Measurements from ENCODE around the gene HLA-DMB. TPM values are rescaled to one million over a fixed set of nuclear protein-coding genes. Genes with fewer than 3 reads are reported as not detected.
A peak's percentile ranks its signal among the peaks of the same experiment; 100 is the strongest.

HLA-DMB gene
- total RNA-seq, 1 experiment from 2014 or later, result 1.7 TPM

- no peaks in the 10 kb centered on the region; a peak in 2 of 5 replicates for H3K9me3 Mint-ChIP-seq
- Histone ChIP-seq H4K8ac (replicated peaks; ENCODE audit: insufficient read length, low read depth, low read length) (no peak overlapping the region), H3K56ac (ENCODE audit: insufficient read length, low read depth, low read length) (no peak overlapping the region), H3K9me3 (ENCODE audit: control insufficient read depth, low read depth, low read length) (no peaks in the 10 kb centered on the region), H2BK120ac (ENCODE audit: low read depth, low read length, poor library complexity, severe bottlenecking) (no peak overlapping the region), H4K20me1 (ENCODE audit: control insufficient read depth, insufficient read depth, insufficient read length) (no peaks in the 10 kb centered on the region), H3K18ac (ENCODE audit: insufficient read length, low read depth, low read length) (peak overlapping the region; percentile 32), H3K23ac (ENCODE audit: insufficient read length, low read depth, low read length) (no peak overlapping the region), H3K14ac (ENCODE audit: insufficient read depth, low read length) (peak overlapping the region; percentile 36; the same call in 1 of the 2 replicates), H2AK5ac (ENCODE audit: insufficient read length, low read length) (no peak overlapping the region), H2AFZ (ENCODE audit: low read length) (no peak overlapping the region), H2BK5ac (ENCODE audit: insufficient read length, low read length) (no peak overlapping the region), H2BK15ac (ENCODE audit: low read depth, low read length) (no peak overlapping the region), H4K5ac (ENCODE audit: insufficient read length, low read depth, low read length) (no peak overlapping the region), H3K79me2 (ENCODE audit: insufficient read depth, low read length) (peaks cover 2% of the 10 kb centered on the region; the same call in 1 of the 2 replicates), H3T11ph (ENCODE audit: low read length) (no peak overlapping the region), H3K4ac (ENCODE audit: low read depth, low read length) (no peak overlapping the region), H3K4me1 (ENCODE audit: insufficient read depth, low read length) (peaks cover 3% of the 10 kb centered on the region; the same call in 1 of the 2 replicates), H3K9ac (ENCODE audit: extremely low read depth, insufficient read length, low read length) (peak overlapping the region; percentile 64), H3K27ac (ENCODE audit: insufficient read length, low read depth, low read length) (peak overlapping the region; percentile 42), H4K91ac (ENCODE audit: insufficient read length, low read depth, low read length) (no peak overlapping the region), H3K4me2 (ENCODE audit: insufficient read depth, insufficient read length, low read length) (peak overlapping the region; percentile 72), H2BK20ac (ENCODE audit: low read depth, low read length, poor library complexity, severe bottlenecking) (no peak overlapping the region), H3K27me3 (ENCODE audit: insufficient read depth, low read length) (no peaks in the 10 kb centered on the region), H3K79me1 (ENCODE audit: insufficient read depth, low read depth, low read length, poor library complexity, severe bottlenecking) (no peaks in the 10 kb centered on the region), H2BK12ac (ENCODE audit: insufficient read length, low read depth, low read length) (no peak overlapping the region), H3K23me2 (ENCODE audit: insufficient read length, low read depth, low read length, poor library complexity, severe bottlenecking) (peaks cover 13% of the 10 kb centered on the region)
- peak overlapping the region; percentile 98 to 99 (median 98) for H3K27ac Mint-ChIP-seq
- H3K4me3 Mint-ChIP-seq, result peak overlapping the region; percentile 96 to 98
- H3K4me1 Mint-ChIP-seq, result peaks cover 10 to 19% of the 10 kb centered on the region in 2 experiments
- no CpG with 5 or more reads among the region's 61 CpGs for WGBS (ENCODE audit: extremely low coverage, insufficient read length, low lambda C conversion rate)
- H3K27me3 Mint-ChIP-seq (ENCODE audit: low read depth), result no peaks in the 10 kb centered on the region
- TF ChIP-seq CTCF (conservative IDR thresholded peaks at IDR 0.05), result no peak
- peaks cover 0 to 2% (median 0%) of the 10 kb centered on the region in 3 experiments; a peak in 2 of 7 replicates for H3K36me3 Mint-ChIP-seq (ENCODE audit: insufficient read depth in 1 of 3, low read depth in 3 of 3)
- peak; percentile 96 for DNase-seq
Measured at GRCh38 chr6:32894085-32895005, 46.5 kb downstream of the HLA-DMB start.
